ENCODE measurements around the gene C5orf58.

Gene C5orf58

GRCh38 chr5:170252109-170252508 is 19.3 kb downstream of the C5orf58 start (continued):
- no peak for TF ChIP-seq REST (tag by site-specific recombination; IDR thresholded peaks at IDR 0.05)
- TF ChIP-seq EGR2 (tag by site-specific recombination; IDR thresholded peaks at IDR 0.05; ENCODE audit: low read depth), result no peak
- TF ChIP-seq ZNF37A (tag by site-specific recombination; IDR thresholded peaks at IDR 0.05), result no peak
- TF ChIP-seq ZSCAN5A (tag by site-specific recombination; IDR thresholded peaks at IDR 0.05), result no peak

- H3K4me1 ChIP-seq (ENCODE audit: control insufficient read depth, insufficient read depth, low read length), result peaks cover 22% of the 10 kb centered on the region
- no peak overlapping the region for H3K4me3 ChIP-seq (ENCODE audit: low read depth, low read length)
- H3K27ac ChIP-seq (ENCODE audit: extremely low read depth, low read depth, low read length), result no peak overlapping the region
- no peaks in the 10 kb centered on the region for H3K9me3 ChIP-seq (ENCODE audit: control insufficient read depth, insufficient read depth, low read depth, low read length)
- ChIA-PET CTCF (interaction anchor here (1.0 to 1.4 kb wide), 2 partner anchors 15 to 168 kb away, joined by 3 to 4 read pairs; no protein-coding TSS in a partner anchor), POLR2A (no interaction called here)
- TF ChIP-seq ZNF626 (tag by site-specific recombination; IDR thresholded peaks at IDR 0.05) (no peak), ZNF792 (tag by site-specific recombination; IDR thresholded peaks at IDR 0.05) (no peak), ZBTB26 (tag by site-specific recombination; optimal IDR thresholded peaks at IDR 0.05) (no peak), ZNF26 (tag by site-specific recombination; IDR thresholded peaks at IDR 0.05) (no peak), KLF9 (tag by site-specific recombination; IDR thresholded peaks at IDR 0.05; ENCODE audit: low read depth) (no peak), ZSCAN18 (tag by site-specific recombination; IDR thresholded peaks at IDR 0.05) (no peak), ZNF214 (tag by site-specific recombination; IDR thresholded peaks at IDR 0.05; ENCODE audit: borderline replicate concordance) (no peak), ZBTB48 (tag by site-specific recombination; IDR thresholded peaks at IDR 0.05) (no peak), ZNF558 (tag by site-specific recombination; IDR thresholded peaks at IDR 0.05) (no peak), GFI1B (tag by site-specific recombination; IDR thresholded peaks at IDR 0.05) (no peak), FEZF1 (tag by site-specific recombination; IDR thresholded peaks at IDR 0.05) (no peak), ZNF10 (tag by site-specific recombination; IDR thresholded peaks at IDR 0.05) (no peak)
- H3K36me3 ChIP-seq (ENCODE audit: control insufficient read depth in 2 of 2, insufficient read depth in 1 of 2, low read length in 2 of 2), result no peaks in the 10 kb centered on the region
Observed at GRCh38 chr5:170252720-170253350, 20.1 kb downstream of the C5orf58 start.
